H9 (cell line): Measurements from ENCODE around the gene MRPL16. TPM values are rescaled to one million over a fixed set of nuclear protein-coding genes. Genes with fewer than 3 reads are reported as not detected.
"Not testable (repeated sequence)": the region's sequence is repeated elsewhere in the genome, so short reads cannot be mapped to it uniquely, and the experiment has no call there.

Experiments used
- DNase-seq: peaks from one replicate; pipeline ENCODE4 v3.0.0-alpha.2; 2017
- H2AFZ ChIP-seq: one replicate; pipeline ENCODE4 v1.6.1; 2013; ENCODE audit warnings: mild to moderate bottlenecking, low read length, control low read depth, moderate library complexity
- H2AK5ac ChIP-seq: 2 replicates; pipeline ENCODE4 v1.6.1; 2013; ENCODE audit warnings: low read length, control low read depth, mixed read lengths; ENCODE audit not compliant: insufficient read length
- H2BK120ac ChIP-seq: one replicate; pipeline ENCODE4 v1.6.1; 2013; ENCODE audit warnings: low read depth, mild to moderate bottlenecking, low read length, control low read depth, inconsistent platforms; ENCODE audit not compliant: poor library complexity, severe bottlenecking
- H2BK12ac ChIP-seq: 2 replicates; pipeline ENCODE4 v1.6.1; 2013; ENCODE audit warnings: low read length, control low read depth, mixed read lengths, low read depth; ENCODE audit not compliant: insufficient read length
- H2BK15ac ChIP-seq: 2 replicates; pipeline ENCODE4 v1.6.1; 2013; ENCODE audit warnings: low read depth, low read length, control low read depth
- H2BK20ac ChIP-seq: one replicate; pipeline ENCODE4 v1.6.1; 2013; ENCODE audit warnings: low read depth, mild to moderate bottlenecking, low read length, control low read depth, inconsistent platforms; ENCODE audit not compliant: poor library complexity, severe bottlenecking
- H2BK5ac ChIP-seq: 2 replicates; pipeline ENCODE4 v1.6.1; 2013; ENCODE audit warnings: low read length, control low read depth, mixed read lengths; ENCODE audit not compliant: insufficient read length
- H3K14ac ChIP-seq: 2 replicates; pipeline ENCODE4 v1.6.1; 2013; ENCODE audit warnings: low read length, control low read depth; ENCODE audit not compliant: insufficient read depth
- H3K18ac ChIP-seq: 2 replicates; pipeline ENCODE4 v1.6.1; 2013; ENCODE audit warnings: low read depth, mild to moderate bottlenecking, mixed read lengths, low read length, control low read depth; ENCODE audit not compliant: insufficient read length
- H3K23ac ChIP-seq: 2 replicates; pipeline ENCODE4 v1.6.1; 2013; ENCODE audit warnings: low read length, control low read depth, mixed read lengths, low read depth; ENCODE audit not compliant: insufficient read length
- H3K23me2 ChIP-seq: 2 replicates; pipeline ENCODE4 v1.6.1; 2013; ENCODE audit warnings: low read depth, mild to moderate bottlenecking, mixed read lengths, low read length, control low read depth; ENCODE audit not compliant: insufficient read length, poor library complexity, severe bottlenecking
- H3K27ac ChIP-seq: 2 replicates; pipeline ENCODE4 v1.5.1; 2013; ENCODE audit warnings: low read length, control low read depth, mixed read lengths, low read depth; ENCODE audit not compliant: insufficient read length
- H3K27me3 ChIP-seq: 2 replicates; pipeline ENCODE4 v1.6.1; 2013; ENCODE audit warnings: low read length, control low read depth, inconsistent platforms; ENCODE audit not compliant: insufficient read depth
- H3K4ac ChIP-seq: 2 replicates; pipeline ENCODE4 v1.6.1; 2013; ENCODE audit warnings: low read depth, mild to moderate bottlenecking, control low read depth, inconsistent platforms, low read length, moderate library complexity
- H3K4me1 ChIP-seq: 2 replicates; pipeline ENCODE4 v1.6.1; 2013; ENCODE audit warnings: low read length, control low read depth, inconsistent platforms; ENCODE audit not compliant: insufficient read depth
- H3K4me2 ChIP-seq: 2 replicates; pipeline ENCODE4 v1.6.1; 2013; ENCODE audit warnings: low read length, control low read depth, mixed read lengths; ENCODE audit not compliant: insufficient read length, insufficient read depth
- H3K56ac ChIP-seq: 2 replicates; pipeline ENCODE4 v1.6.1; 2013; ENCODE audit warnings: low read depth, mild to moderate bottlenecking, mixed read lengths, low read length, control low read depth; ENCODE audit not compliant: insufficient read length
- H3K79me1 ChIP-seq: 2 replicates; pipeline ENCODE4 v1.6.1; 2013; ENCODE audit warnings: low read depth, mild to moderate bottlenecking, moderate library complexity, low read length, control low read depth, inconsistent platforms; ENCODE audit not compliant: insufficient read depth, poor library complexity, severe bottlenecking
- H3K79me2 ChIP-seq: 2 replicates; pipeline ENCODE4 v1.6.1; 2013; ENCODE audit warnings: low read length, control low read depth, inconsistent platforms; ENCODE audit not compliant: insufficient read depth
- H3K9ac ChIP-seq: 2 replicates; pipeline ENCODE4 v1.6.1; 2013; ENCODE audit warnings: low read length, control low read depth, mixed read lengths; ENCODE audit not compliant: insufficient read length; ENCODE audit errors: extremely low read depth
- H3K9me3 ChIP-seq: one replicate; pipeline ENCODE4 v1.6.1; 2013; ENCODE audit warnings: low read depth, low read length, inconsistent platforms; ENCODE audit not compliant: control insufficient read depth
- H3T11ph ChIP-seq: one replicate; pipeline ENCODE4 v1.6.1; 2013; ENCODE audit warnings: mild to moderate bottlenecking, low read length, control low read depth, inconsistent platforms
- H4K20me1 ChIP-seq: one replicate; pipeline ENCODE4 v1.6.1; 2013; ENCODE audit not compliant: control insufficient read depth, insufficient read length, insufficient read depth
- H4K5ac ChIP-seq: 2 replicates; pipeline ENCODE4 v1.6.1; 2013; ENCODE audit warnings: low read depth, mild to moderate bottlenecking, mixed read lengths, low read length, control low read depth; ENCODE audit not compliant: insufficient read length
- H4K8ac ChIP-seq: replicated peaks from 2 replicates; pipeline ENCODE4 v1.6.1; 2013; ENCODE audit warnings: low read length, control low read depth, mixed read lengths, low read depth; ENCODE audit not compliant: insufficient read length
- H4K91ac ChIP-seq: 2 replicates; pipeline ENCODE4 v1.6.1; 2013; ENCODE audit warnings: low read depth, mild to moderate bottlenecking, moderate library complexity, mixed read lengths, low read length, control low read depth; ENCODE audit not compliant: insufficient read length
- H3K27ac Mint-ChIP-seq, 3 experiments: 2 replicates in 2 of 3; 3 replicates in 1 of 3; pipeline ENCODE4 v1.8.0; 2020 to 2021; ENCODE audit warnings: mixed read lengths in 3 of 3, mild to moderate bottlenecking in 1 of 3, moderate library complexity in 1 of 3
- H3K27me3 Mint-ChIP-seq: 2 replicates; pipeline ENCODE4 v1.8.0; 2021; ENCODE audit warnings: low read depth, mild to moderate bottlenecking, moderate library complexity, mixed read lengths
- H3K36me3 Mint-ChIP-seq, 3 experiments: 2 replicates in 2 of 3; 3 replicates in 1 of 3; pipeline ENCODE4 v1.8.0; 2020 to 2021; ENCODE audit warnings: low read depth in 3 of 3, mixed read lengths in 3 of 3; ENCODE audit not compliant: insufficient read depth in 1 of 3
- H3K4me1 Mint-ChIP-seq, 2 experiments: 2 replicates each; pipeline ENCODE4 v1.8.0; 2020; ENCODE audit warnings: mixed read lengths in 2 of 2
- H3K4me3 Mint-ChIP-seq, 2 experiments: 2 replicates in 1 of 2; 3 replicates in 1 of 2; pipeline ENCODE4 v1.8.0; 2020 to 2021; ENCODE audit warnings: mild to moderate bottlenecking in 2 of 2, mixed read lengths in 2 of 2, moderate library complexity in 1 of 2
- H3K9me3 Mint-ChIP-seq, 2 experiments: 2 replicates in 1 of 2; 3 replicates in 1 of 2; pipeline ENCODE4 v1.8.0; 2020; ENCODE audit warnings: mild to moderate bottlenecking in 2 of 2, mixed read lengths in 2 of 2, moderate library complexity in 1 of 2
- WGBS: extraction: QIAGEN DNeasy Blood & Tissue Kit; methylation state at CpG from one replicate; pipeline ENCODE4 v1.1.7; 2013; ENCODE audit warnings: missing lambda C conversion rate, low lambda C conversion rate, mixed read lengths; ENCODE audit not compliant: insufficient read length; ENCODE audit errors: extremely low coverage; 5-methylcytosine and 5-hydroxymethylcytosine counted together
- total RNA-seq: library from RNA; stranded (reverse); gene quantifications from 2 replicates; pipeline ENCODE4 v1.2.1, GENCODE V29; 2021
- TF ChIP-seq, protein P1 (sequence below): fragments of 200-600 bp; sonication (generic); conservative IDR thresholded peaks from 3 replicates; pipeline ENCODE4 v1.8.0; 2021; ENCODE audit warnings: antibody characterized with exemption, mild to moderate bottlenecking

The MRPL16 gene
- total RNA-seq, 1 experiment from 2014 or later, result 87.1 TPM

DNA sequence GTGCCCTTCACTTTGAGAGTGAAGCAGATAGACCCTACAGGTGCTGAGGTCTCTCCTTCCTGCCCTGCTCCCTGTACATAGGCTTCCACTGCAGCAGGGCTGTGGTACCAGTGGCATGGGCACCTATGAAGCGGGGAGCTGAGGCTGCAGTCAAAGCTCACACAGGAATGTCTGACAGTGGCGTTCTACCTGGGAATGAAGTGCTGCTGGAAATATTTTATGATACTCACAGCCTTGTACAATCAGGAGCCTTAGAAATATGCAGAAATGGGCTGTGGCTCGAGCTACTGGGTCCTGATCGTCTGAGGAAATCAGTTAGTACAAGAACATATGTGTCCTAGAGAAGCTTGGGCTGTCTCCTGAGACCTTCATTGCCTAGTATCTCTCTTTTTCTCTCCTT lies 24.8 kb downstream of the MRPL16 start:
- no peak overlapping the region for H3K9ac ChIP-seq
- TF ChIP-seq, protein P1, sequence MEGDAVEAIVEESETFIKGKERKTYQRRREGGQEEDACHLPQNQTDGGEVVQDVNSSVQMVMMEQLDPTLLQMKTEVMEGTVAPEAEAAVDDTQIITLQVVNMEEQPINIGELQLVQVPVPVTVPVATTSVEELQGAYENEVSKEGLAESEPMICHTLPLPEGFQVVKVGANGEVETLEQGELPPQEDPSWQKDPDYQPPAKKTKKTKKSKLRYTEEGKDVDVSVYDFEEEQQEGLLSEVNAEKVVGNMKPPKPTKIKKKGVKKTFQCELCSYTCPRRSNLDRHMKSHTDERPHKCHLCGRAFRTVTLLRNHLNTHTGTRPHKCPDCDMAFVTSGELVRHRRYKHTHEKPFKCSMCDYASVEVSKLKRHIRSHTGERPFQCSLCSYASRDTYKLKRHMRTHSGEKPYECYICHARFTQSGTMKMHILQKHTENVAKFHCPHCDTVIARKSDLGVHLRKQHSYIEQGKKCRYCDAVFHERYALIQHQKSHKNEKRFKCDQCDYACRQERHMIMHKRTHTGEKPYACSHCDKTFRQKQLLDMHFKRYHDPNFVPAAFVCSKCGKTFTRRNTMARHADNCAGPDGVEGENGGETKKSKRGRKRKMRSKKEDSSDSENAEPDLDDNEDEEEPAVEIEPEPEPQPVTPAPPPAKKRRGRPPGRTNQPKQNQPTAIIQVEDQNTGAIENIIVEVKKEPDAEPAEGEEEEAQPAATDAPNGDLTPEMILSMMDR, result no peak
- no CpG with 5 or more reads among the region's 4 CpGs for WGBS
- no peak overlapping the region for H3K4ac ChIP-seq
- H3K9me3 ChIP-seq, result no peaks in the 10 kb centered on the region
- Mint-ChIP-seq H3K4me1 (no peaks in the 10 kb centered on the region), H3K27me3 (no peaks in the 10 kb centered on the region), H3K4me3 (no peak overlapping the region), H3K27ac (no peak overlapping the region), H3K36me3 (peaks cover 33 to 64% (median 57%) of the 10 kb centered on the region in 3 experiments), H3K9me3 (peaks cover 5 to 9% of the 10 kb centered on the region in 2 experiments; a peak in 4 of 5 replicates)
- H4K20me1 ChIP-seq, result no peaks in the 10 kb centered on the region
- H3K79me1 ChIP-seq, result no peaks in the 10 kb centered on the region
- no peak overlapping the region for H3K18ac ChIP-seq
- no peak overlapping the region for H3K23ac ChIP-seq
- H2BK120ac ChIP-seq, result no peak overlapping the region
- no peak overlapping the region for H2BK20ac ChIP-seq
- no peak overlapping the region for H2BK12ac ChIP-seq
- no peak overlapping the region for H2BK5ac ChIP-seq
- H3K4me2 ChIP-seq, result no peak overlapping the region
- H3T11ph ChIP-seq, result no peak overlapping the region
- H3K14ac ChIP-seq, result no peak overlapping the region
- no peak for DNase-seq
- H4K5ac ChIP-seq, result no peak overlapping the region
- H3K27me3 ChIP-seq, result no peaks in the 10 kb centered on the region
- no peak overlapping the region for H3K56ac ChIP-seq
- H4K8ac ChIP-seq, result no peak overlapping the region
- H3K27ac ChIP-seq, result no peak overlapping the region
- no peaks in the 10 kb centered on the region for H3K4me1 ChIP-seq
- no peaks in the 10 kb centered on the region for H3K23me2 ChIP-seq
- H3K79me2 ChIP-seq, result no peaks in the 10 kb centered on the region
- H2AFZ ChIP-seq, result no peak overlapping the region
- H2BK15ac ChIP-seq, result no peak overlapping the region
- no peak overlapping the region for H4K91ac ChIP-seq
- H2AK5ac ChIP-seq, result no peak overlapping the region

DNA sequence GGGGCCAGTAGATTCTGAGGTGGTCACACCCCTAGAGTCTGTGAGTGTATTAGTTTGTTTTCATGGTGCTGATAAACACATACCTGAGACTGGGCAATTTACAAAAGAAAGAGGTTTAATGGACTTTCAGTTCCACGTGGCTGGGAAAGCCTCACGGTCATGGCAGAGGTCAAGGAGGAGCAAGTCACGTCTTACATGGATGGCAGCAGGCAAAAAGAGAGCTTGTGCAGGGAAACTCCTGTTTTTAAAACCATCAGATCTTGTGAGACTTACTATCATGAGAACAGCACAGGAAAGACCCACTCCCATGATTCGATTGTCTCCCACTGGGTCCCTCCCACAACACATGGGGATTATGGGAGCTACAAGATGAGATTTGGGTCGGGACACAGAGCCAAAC lies 26.1 kb downstream of the MRPL16 start:
- H2AFZ ChIP-seq, H2BK5ac ChIP-seq, H3K23me2 ChIP-seq, H3K27me3 Mint-ChIP-seq, H3K4me3 Mint-ChIP-seq, H4K91ac ChIP-seq, H3K27me3 ChIP-seq, H3K9me3 Mint-ChIP-seq, H4K5ac ChIP-seq, H2BK120ac ChIP-seq, H2AK5ac ChIP-seq, H3K79me2 ChIP-seq, H2BK20ac ChIP-seq, H3K4ac ChIP-seq, H3K23ac ChIP-seq, H2BK12ac ChIP-seq, H3K4me1 Mint-ChIP-seq, H3T11ph ChIP-seq, H3K56ac ChIP-seq, H3K27ac ChIP-seq, H3K4me1 ChIP-seq, H3K9me3 ChIP-seq, H3K18ac ChIP-seq, H3K9ac ChIP-seq, H3K27ac Mint-ChIP-seq, H3K4me2 ChIP-seq, H2BK15ac ChIP-seq, DNase-seq, H3K14ac ChIP-seq, H3K79me1 ChIP-seq, H4K8ac ChIP-seq, H4K20me1 ChIP-seq: not testable (repeated sequence)
- peaks cover 37 to 66% (median 51%) of the 10 kb centered on the region in 3 experiments for H3K36me3 Mint-ChIP-seq
- no CpG with 5 or more reads among the region's 5 CpGs for WGBS
